Stimulated activated CD8-positive, alpha-beta memory T cell treated with anti-CD3 and anti-CD28 coated beads, Interleukin-2, amount 100 ng/mL, for 48 hours (primary cell): ENCODE data around the gene RRP1.

Experiments
- DNase-seq, 2 donors: peaks; one replicate each; pipeline ENCODE4 v3.0.0-alpha.2; 2020; ENCODE audit warnings: low read depth in 2 of 2

The RRP1 gene

DNA sequence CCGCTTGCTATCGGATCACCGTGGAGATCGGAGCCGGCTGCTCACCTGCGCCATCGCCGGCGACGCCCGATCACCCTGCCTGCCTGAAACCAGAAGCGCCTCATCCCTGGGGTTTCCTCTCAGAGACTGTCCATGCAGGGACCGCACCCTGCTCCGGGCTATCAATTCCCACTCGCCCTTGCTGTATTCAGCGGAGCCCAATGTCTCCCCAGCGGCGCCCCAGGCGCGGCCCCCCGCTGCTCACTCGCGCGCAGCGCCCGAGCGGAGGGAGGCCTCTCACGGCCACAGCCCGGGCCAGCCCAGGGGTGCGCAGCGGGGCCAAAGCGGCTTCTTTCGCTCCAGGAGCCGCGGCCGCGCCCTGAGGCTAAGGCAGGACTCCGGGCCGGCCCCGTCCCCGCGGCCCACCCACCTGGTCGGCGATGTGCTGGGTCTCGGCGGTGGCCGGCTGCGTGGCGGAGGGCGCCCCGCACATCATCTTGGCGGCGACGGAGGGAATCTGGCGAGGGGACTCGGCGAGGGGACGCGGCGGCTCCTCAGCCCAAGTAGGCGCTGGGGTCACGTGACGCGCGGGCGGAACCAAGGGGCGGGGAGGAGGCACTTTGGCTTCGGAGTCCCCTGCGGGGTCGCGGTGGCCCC, 13.5 kb upstream of the RRP1 start, which contains the start of gene CSTB:
Gene CSTB (minus strand): TSS at position 514 of the 636 bp plus-strand sequence. CDS start 39 bp downstream, at position 475.
- DNase-seq, result peak; percentile 69 to 83

DNA sequence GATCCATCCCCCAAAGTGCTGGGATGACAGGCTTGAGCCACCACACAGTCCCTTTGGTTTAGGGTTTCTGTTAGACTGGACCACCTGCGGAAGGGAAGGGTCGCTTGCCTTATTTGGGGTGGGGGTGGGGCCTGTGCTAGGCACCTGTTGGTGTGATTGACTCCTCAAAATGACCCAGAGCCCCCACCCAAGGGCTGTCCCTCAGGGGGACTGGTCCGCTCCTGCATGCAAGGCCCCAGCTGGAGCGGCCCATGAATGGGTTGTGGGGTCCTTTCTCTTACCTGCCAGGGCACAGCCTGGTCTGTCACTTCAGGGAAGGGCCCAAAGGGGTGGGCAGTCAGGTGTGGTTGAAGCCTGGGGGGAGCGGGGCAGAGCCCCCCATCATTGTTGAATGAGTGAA, 11.4 kb upstream of the RRP1 start:
- DNase-seq, result no peak

DNA sequence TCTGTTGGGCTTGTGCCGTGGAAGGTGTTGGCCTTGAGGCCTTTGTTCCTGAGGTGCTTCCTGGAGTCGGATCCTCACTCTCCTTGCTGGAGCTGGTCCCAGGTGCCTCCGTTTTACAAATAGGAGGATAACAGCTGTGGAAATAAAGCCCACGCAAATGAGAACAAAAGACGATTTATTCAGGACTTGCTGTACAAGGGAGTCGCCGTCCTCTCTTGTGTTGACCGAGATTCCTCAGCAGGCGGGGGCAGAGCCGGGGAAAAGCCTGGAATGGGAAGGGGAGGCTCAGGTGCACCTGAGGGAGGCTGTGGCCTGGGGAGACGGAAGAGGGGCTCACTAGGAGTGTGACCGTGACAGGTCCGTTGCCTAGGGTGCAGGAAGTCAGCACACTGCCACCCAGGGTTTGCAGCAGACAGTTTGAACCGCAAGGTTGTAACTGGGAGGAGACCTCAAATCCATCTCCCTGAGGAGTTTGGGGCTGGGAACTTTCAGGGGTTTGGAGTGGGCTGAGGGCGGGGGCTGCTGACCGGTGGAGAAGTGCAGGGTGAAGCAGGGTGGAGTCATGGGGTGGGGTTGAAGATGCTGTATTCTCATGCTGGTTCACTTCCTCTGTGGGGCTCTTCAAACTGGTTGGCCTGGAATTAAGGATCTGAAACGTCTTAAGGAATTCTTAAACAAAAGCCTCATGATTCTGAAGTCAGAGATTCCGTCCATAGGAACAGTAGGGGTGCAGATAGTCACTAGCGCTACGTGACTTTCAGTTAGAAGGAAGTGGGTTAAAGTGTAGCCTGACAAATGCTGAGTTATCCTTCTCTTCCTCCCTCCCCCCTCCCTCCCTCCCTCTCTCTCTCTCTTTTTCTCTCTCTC, 10.7 kb upstream of the RRP1 start:
- no peak for DNase-seq

DNA sequence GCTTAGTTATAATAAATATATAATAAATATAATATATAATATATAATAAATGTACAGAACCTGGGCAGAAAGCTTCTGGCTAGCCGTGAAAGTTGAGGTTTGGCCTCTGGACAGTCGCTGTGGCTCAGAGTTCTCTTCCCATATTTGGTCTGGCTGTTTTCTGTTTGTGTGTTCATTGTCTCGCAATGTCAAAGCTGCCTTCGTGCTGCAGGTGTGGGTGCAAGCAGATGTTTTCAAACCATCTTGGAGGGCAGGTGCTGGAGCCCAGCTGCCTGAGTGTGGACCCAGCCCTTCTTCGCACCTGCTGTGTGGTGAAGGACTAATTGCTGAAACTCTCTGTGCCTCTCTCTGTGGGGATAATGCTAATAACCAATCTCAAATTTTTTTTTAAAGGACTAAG, 9.7 kb upstream of the RRP1 start:
- no peak for DNase-seq

DNA sequence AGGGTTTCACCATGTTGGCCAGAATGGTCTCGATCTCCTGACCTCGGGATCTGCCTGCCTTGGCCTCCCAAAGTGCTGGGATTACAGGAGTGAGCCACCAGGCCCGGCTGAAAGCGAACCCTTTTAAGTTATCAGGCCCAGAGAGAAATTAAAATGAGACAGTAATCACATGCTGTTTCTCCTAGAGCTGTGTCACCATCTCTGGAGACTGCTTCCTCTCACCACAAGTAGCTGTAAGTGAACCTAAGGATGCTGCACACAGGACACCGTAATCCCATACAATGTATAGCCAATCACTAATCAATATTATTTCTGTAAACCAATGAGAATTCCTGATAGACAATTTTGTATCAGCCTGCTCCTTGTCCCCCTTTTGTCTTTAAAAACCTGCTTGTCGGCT, 7.5 kb upstream of the RRP1 start:
- no peak for DNase-seq

DNA sequence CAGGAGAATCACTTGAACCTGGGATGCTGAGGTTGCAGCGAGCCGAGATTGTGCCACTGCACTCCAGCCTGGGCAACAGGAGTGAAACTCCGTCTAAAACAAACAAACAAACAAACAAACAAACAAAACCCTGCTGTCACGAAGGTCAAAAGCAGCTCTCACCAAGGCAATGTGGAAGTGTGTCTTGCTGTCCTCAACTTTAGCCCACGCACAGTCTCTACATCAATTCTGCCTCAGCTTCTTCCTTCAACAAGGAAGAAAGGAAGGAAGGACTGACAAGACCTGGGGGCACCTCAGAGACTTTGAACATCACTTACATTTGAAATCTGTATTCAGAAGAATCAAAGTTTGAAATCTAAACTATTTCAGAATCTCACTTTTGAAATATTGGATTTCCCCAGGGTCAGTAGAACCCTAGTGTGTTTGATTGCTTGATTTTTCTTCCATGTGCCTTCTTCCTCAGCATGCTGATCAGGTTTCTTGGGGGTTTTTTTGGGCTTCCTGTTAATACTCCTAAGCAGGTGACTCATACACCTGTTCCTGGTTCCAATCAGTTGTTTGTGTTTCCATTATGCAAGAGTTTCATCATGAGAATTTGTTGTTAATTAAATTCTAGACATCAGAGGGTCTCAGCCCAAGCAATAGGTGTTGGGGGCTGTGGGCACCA, 6.8 kb upstream of the RRP1 start:
- no peak for DNase-seq

DNA sequence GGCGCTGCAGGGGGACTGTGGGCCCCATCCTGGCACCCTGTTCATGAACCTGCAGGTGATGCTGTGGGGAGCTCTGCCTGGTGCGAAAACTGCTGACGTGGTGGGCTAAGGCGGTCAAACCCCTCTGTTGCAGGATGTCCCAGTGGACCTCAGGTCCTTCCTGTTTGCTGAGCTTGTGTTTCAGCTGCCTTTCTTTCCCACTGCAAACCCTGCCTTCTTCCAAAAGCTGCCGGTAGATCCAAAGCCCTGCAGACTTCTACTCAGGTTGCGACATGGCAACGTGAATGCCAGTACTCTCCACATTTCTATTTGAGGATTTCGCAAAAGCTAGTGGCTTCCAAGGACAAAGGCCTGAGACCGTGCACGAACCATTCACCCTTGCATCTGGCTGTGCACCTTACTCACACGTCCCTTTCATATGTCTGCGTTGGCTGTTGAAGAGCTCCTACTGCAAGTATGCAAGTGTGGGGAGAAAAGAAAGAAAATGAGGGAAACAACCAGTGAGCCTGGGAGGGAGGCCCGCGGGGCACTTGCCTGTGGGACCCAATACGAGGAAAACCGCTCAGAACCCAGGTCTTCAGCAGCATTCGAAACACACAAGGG, 6.2 kb upstream of the RRP1 start:
- no peak for DNase-seq

DNA sequence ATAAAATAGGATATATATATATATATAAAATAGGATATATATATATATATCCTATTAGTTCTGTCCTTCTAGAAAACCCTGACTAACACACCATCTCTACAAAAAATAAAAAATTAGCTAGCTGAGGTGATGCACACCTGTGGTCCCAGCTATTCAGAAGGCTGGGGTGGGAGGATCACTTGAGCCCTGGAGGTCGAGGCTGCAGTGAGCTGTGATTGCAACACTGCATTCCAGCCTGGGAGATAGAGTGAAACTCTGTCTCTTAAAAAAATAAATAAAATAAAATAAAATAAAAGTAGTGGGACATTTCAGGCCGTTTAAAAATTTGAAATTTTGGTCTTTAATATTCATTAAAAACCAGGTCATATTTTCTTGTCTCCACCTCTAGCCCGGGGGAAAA, 4.2 kb upstream of the RRP1 start:
- DNase-seq, result no peak

DNA sequence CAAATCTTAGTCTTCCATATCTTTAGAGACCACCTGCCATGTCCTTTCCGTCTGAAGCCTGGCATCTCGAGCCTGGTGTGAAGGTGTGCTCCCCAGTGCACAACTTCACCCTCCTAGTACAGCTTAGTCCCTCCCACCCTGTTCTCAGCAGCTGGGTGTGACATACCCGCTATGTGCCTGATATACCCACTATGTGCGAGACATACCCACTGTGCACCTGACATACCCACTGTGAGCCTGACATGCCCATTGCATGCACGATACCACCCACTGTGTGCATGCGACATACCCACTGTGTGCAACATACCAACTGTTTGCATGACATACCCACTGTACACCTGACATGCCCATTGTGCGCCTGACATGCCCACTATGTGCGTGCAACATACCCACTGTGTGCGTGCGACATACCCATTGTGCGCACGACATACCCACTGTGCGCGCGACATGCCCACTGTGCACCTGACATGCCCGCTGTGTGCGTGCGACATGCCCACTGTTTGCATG, 3.0 kb upstream of the RRP1 start:
- no peak for DNase-seq

DNA sequence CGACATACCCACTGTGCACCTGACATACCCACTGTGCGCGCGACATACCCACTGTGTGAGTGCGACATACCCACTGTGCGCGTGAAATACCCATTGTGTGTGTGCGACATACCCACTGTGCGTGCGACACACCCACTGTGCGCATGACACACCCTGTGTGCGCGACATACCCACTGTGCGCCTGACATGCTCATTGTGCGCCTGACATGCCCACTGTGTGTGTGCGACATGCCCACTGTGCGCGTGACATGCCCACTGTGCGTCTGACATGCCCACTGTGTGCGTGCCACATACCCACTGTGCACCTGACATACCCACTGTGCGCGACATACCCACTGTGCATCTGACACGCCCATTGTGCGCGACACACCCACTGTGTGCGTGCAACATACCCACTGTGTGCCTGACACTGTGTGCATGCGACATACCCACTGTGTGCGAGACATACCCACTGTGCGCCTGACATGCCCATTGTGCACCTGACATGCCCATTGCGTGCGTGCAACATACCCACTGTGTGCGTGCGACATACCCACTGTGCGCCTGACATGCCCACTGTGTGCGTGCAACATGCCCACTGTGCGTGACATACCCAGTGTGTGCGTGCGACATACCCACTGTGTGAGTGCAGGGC, 2.5 kb upstream of the RRP1 start:
- DNase-seq, result no peak

DNA sequence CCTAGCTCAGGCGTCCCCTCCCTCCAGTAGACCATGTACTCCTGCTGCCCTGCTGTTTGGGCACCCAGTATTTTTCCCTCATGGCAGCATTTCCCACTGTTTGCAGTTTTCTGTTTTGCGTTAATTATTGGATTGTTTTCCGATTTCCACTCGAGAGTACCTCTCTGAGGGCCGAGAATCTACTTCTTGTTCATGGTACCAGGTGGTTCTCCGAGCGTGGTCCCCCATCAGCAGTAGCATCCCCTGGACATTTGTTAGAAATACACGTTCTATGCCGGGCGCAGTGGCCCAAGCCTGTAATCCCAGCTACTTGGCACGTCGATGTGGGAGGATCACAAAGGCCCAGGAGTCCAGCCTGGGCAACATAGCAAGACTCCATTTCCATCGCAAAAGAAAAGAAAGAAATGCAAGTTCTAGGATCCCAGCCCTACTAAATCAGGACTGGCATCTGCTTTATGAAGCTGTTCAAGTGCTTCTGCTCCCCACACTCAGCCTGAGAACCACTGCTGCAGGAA, 690 bp downstream of the RRP1 start:
- DNase-seq, result no peak

DNA sequence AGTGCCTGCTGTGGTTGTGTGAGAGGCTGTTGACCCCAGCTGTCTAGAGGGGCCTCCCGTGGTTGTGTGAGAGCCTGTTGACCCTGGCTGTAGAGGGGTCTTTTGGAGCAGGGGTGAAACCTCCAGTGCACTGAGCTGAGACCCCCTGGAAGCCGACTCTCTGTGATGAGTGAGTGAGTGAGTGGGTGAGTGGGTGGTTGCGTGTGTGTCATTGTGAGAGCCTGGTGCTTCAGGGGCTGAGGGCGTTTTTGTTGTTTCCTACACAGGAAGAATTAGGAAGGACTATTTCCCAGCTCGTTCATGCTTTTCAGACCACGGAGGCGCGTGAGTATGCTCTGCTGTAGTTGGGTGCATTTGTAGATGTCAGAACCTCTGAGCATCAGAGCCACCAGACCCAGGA, 3.0 kb downstream of the RRP1 start:
- DNase-seq, result no peak

DNA sequence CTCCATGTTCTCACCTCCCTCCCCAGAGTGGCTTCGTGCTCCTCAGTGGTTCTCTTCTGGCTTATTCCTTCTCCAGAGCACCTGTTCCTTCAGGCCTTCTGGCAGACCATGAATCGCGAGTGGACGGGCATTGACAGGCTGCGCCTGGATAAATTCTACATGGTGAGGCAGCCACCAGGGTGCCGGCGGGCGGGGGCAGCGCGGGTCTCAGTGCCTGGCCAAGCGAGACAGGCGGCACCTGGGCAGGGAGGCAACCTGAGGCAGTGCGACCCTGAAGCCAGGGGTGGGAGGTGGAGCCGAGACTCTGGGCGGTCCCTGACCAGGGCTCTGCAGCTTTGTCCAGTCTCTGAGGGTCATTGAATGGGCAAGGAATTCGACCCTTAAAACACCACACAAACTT, 3.9 kb downstream of the RRP1 start:
- DNase-seq, result no peak

DNA sequence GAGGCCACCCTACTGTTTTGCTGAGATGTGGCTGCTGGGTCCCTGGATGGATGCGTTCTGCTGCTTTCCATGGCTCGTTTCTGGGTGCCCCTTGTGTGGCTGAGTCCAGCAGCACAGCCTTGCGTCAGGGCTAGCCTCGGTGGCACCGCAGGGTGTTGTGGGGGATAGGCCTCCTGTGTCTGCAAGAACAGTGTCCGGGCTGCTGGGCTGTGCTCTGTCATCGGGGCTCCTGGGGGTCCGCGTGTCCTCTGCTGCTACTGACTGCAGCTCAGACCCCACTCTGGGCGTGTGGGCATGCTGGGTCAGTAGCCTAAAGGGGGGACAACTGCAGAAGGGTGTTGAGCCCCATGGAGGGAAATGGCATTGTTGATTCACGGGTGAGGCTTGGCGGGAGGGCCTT, 4.9 kb downstream of the RRP1 start:
- DNase-seq, result no peak

DNA sequence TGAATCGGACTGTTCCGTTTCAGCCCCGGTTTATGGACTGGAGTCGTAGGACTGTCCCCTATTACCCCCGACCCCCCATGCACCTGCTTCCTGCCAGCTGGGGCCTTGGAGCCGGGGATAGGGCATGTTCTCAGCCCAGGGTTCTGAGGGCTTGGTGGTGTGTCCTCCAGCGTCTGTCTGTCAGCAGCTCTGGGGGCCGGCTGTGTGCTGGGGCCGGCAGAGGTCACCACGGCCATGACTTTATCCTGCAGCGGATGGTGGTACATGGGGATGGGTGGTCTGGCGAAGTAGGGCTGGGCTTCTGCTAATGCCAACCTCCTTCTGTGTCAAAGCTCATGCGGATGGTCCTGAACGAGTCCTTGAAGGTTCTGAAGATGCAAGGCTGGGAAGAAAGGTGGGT, 5.5 kb downstream of the RRP1 start:
- no peak for DNase-seq

DNA sequence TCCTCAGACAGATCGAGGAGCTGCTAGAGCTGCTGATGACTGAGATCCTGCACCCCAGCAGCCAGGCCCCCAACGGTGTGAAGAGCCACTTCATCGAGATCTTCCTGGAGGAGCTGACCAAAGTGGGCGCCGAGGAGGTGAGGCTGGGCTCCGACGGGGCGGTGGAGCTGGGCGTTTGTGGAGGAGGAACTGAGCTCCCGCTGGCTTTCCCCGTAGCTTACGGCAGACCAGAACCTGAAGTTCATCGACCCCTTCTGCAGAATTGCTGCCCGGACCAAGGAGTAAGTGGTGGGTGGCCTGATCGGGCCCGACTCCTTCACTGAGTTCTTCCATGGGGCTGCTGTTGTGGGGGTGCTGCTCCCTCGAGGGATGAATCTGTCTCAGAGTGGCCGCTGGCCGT, 8.0 kb downstream of the RRP1 start:
- no peak for DNase-seq

DNA sequence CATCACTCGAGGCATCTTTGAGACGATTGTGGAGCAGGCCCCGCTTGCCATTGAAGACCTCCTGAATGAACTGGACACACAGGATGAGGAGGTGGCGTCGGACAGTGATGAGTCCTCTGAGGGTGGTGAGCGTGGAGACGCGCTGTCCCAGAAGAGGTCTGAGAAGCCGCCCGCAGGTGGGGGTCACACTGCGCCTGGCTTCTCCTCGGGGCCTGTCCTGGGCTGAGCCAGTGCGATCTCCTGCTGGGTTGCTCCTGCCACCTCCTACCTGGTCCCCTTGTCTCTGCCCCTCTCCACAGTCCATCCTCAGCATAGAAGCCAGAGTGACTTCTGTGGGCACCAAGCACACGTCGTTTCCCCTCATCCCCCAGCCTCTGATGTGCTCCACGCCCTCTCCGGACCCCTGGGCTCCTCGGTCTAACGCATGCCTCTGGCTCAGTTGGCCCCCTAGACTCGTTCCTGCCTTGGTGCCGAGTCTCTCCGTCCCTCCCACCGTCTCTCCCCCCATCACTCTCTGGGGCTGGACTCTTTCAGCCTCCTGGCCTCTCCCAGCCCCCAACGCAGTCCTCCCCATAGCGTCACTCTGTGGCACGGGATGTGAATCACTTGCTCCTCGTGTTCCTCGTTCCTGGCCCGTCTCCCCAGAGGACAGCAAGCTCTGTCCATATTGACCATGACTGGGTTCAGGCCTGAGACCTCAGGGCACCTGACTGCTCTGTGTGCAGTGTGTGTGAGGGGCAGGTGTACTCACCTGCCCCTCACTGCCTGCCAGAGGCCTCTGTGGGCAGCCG, 8.7 kb downstream of the RRP1 start:
- no peak for DNase-seq

DNA sequence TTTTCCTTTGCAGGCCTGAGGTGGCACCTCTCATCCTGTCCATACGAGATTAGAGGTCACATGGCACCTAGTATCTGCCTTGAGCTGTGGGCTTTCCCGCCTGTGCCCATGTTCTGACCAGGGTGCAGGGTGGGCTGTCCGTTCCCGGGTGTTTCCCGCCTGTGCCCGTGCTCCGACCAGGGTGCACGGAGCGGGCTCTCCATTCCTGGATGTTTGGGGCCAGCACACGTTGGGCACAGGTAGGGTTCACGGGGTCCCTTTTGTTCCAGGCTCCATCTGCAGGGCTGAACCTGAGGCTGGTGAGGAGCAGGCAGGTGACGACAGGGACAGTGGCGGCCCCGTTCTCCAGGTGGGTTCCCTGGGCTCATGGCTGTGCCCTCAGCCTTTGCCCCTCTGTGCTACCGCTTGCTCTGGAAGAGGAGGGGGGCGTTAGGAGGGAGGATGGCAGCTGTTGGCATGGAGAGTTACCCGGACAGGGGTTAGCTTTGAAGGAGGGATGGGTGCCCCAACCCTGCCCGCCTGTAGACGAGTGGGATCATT, 10.0 kb downstream of the RRP1 start:
- DNase-seq, result no peak

DNA sequence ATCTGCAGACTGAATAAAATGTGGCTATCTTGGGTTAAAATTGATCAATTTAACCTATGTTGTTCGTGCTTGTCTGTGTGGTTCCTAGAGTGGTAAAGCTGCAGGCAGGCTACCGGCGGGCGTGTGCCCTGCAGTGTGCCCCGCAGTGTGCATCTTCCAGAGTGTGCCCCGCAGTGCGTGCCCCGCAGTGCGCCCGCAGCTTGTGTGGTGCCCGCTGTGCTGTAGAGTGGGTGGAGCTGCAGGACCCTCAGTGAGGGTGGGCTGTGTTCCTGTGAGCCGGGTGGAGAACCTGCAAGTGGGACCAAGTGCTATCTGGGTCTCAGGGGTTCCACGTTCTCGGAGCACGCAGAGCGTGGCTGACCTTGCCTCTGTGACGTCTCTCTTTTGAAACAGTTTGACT, 10.7 kb downstream of the RRP1 start:
- DNase-seq, result no peak

DNA sequence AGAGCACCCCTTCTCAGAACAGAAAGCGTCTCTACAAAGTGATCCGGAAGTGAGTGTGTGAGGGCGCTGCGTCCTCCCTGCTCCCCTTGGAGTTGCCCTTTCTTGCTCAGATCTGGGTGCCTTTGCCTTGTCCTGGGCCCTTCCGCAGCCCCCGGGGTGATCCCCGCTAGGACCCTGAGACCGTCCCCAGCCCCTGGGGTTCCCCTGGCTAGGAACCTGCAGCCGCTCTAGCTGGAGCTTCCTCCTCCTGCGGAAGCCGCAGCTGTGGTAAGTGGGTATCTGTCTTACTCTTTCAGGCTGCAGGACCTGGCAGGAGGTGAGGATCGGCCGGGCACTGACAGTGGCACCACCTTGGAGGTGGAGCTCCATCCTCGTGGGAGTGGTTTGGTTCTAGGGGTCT, 11.2 kb downstream of the RRP1 start:
- DNase-seq, result no peak
